Esophagus muscularis mucosa (tissue), 4 donors: ENCODE data around the gene TAC4. TPM values are rescaled to one million over a fixed set of nuclear protein-coding genes. Genes with fewer than 3 reads are reported as not detected.

Experiments used
- DNase-seq: peaks from one replicate; pipeline ENCODE4 v3.0.0-alpha.2; 2017; ENCODE audit errors: extremely low spot score
- H3K27ac ChIP-seq, 4 donors: fragments of 200-600 bp; sonication (generic); replicated peaks in 1 of 4; 1 replicate in 3 of 4; 2 replicates in 1 of 4; pipeline ENCODE4 v1.5.1; 2016 to 2019; ENCODE audit warnings: mild to moderate bottlenecking in 1 of 4
- H3K27me3 ChIP-seq, 4 donors: fragments of 200-600 bp; sonication (generic); one replicate each; pipeline versions ENCODE4 v1.5.1 to v1.6.0; 2016 to 2019
- H3K36me3 ChIP-seq, 4 donors: fragments of 200-600 bp; sonication (generic); one replicate each; pipeline ENCODE4 v1.5.1; 2016 to 2019
- H3K4me1 ChIP-seq, 4 donors: fragments of 200-600 bp; sonication (generic); one replicate each; pipeline ENCODE4 v1.5.1; 2016 to 2019
- H3K4me3 ChIP-seq, 4 donors: fragments of 200-600 bp; sonication (generic); 1 replicate in 2 of 4; 2 replicates in 2 of 4; pipeline ENCODE4 v1.5.1; 2016 to 2019; ENCODE audit warnings: mild to moderate bottlenecking in 4 of 4, moderate library complexity in 1 of 4
- H3K9me3 ChIP-seq, 4 donors: fragments of 200-600 bp; sonication (generic); 1 replicate in 3 of 4; 2 replicates in 1 of 4; pipeline ENCODE4 v1.5.1; 2016 to 2019
- CTCF ChIP-seq, 3 experiments: fragments of 200-600 bp in 2 of 3; fragments of 450-650 bp in 1 of 3; sonication (generic) in 2 of 3; IDR thresholded peaks; one replicate each; pipeline ENCODE4 v1.5.1; 2017 to 2019; ENCODE audit warnings: antibody characterized with exemption in 3 of 3, mild to moderate bottlenecking in 2 of 3, moderate library complexity in 1 of 3
- EP300 ChIP-seq: sonication (generic); formaldehyde crosslinking; IDR thresholded peaks from one replicate; pipeline ENCODE4 v1.6.1; 2017; ENCODE audit warnings: antibody characterized with exemption
- POLR2A ChIP-seq: fragments of 450-650 bp; IDR thresholded peaks from one replicate; pipeline ENCODE4 v1.6.1; 2017; ENCODE audit warnings: antibody characterized with exemption, moderate library complexity, mild to moderate bottlenecking, low read depth
- POLR2AphosphoS5 ChIP-seq, 2 donors: sonication (generic); formaldehyde crosslinking; IDR thresholded peaks; one replicate each; pipeline ENCODE4 v1.6.1; 2017; ENCODE audit warnings: antibody characterized with exemption in 2 of 2
- WGBS: methylation state at CpG from one replicate; pipeline ENCODE4 v1.1.5; 2018; 5-methylcytosine and 5-hydroxymethylcytosine counted together
- intact Hi-C: fragments of 100-400 bp; cut with DNase I; formaldehyde crosslinking; loops from one replicate; pipeline ENCODE4 v1.15.1; 2023
- total RNA-seq, 4 donors: library from RNA; depleted of rRNA; stranded (reverse); fragments of >200 nt; gene quantifications; one replicate each; pipeline versions ENCODE4 v1.1.0 to v1.2.1, GENCODE V29; 2016

Gene TAC4
- total RNA-seq, 4 donors from 2014 or later: not detected

DNA sequence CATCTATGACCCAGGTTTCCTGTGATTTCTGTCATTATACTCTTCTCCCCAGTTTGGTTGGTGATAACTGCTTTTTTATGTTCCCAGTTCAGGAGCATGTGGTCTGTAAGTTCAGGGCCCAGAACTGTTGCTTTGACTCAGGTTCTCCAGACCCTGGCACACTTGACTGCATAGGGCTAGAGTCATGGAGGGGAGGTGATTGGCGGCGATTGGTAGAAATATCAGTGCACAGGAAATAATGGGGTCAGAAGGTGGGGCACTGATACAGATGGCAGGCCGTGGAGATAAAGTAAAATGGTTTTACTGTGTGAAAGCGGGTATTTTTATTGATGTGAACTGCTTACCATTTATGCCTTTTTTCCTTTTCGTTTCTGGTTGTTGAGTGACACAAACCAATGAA is 28.7 kb downstream of the TAC4 start:
- no peaks in the 10 kb centered on the region for H3K9me3 ChIP-seq
- no peaks in the 10 kb centered on the region for H3K27me3 ChIP-seq
- TF ChIP-seq POLR2A (no peak), CTCF (IDR thresholded peaks at IDR 0.05) (no peak), EP300 (no peak), POLR2AphosphoS5 (IDR thresholded peaks at IDR 0.05) (no peak)
- H3K27ac ChIP-seq: peak overlapping the region in 1 of 4 donors; percentile 16
- no peak overlapping the region for H3K4me3 ChIP-seq
- 91% methylated on average over 5 of the region's 5 CpGs for WGBS
- peaks cover 25 to 75% (median 58%) of the 10 kb centered on the region in 4 donors for H3K36me3 ChIP-seq
- intact Hi-C loops: no loop called here
- peaks cover 17 to 85% (median 80%) of the 10 kb centered on the region in 4 donors for H3K4me1 ChIP-seq
- DNase-seq: no peak

DNA sequence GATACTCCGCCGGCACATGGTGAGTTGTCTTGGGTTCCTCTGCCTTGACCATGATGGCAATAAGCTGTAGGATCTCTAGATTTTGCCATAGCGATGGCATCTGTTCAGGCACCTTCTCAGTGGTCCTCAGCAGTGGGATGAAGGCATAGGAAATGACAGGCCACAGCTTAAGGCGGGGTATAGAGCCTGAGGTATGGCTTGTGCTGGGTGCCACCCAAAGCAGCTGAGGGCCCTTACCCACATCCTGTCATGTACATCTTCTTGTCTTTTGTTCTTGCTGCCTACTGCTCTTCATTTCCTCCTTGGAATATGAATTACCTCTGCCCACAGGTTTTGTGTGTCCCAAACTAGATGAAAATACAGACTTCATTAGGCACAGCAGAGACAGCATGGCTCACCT is 29.9 kb downstream of the TAC4 start:
- H3K27me3 ChIP-seq: no peaks in the 10 kb centered on the region
- H3K4me1 ChIP-seq: peaks cover 14 to 81% (median 79%) of the 10 kb centered on the region in 4 donors
- no peak overlapping the region for H3K4me3 ChIP-seq
- H3K9me3 ChIP-seq: no peaks in the 10 kb centered on the region
- WGBS: 95% methylated on average over 4 of the region's 4 CpGs
- no peak for DNase-seq
- intact Hi-C loops: no loop called here
- TF ChIP-seq POLR2A (no peak), POLR2AphosphoS5 (IDR thresholded peaks at IDR 0.05) (no peak), CTCF (IDR thresholded peaks at IDR 0.05) (no peak), EP300 (no peak)
- H3K27ac ChIP-seq: peak overlapping the region in 2 of 4 donors; percentile 32 to 75
- H3K36me3 ChIP-seq: peaks cover 22 to 75% (median 56%) of the 10 kb centered on the region in 4 donors

DNA sequence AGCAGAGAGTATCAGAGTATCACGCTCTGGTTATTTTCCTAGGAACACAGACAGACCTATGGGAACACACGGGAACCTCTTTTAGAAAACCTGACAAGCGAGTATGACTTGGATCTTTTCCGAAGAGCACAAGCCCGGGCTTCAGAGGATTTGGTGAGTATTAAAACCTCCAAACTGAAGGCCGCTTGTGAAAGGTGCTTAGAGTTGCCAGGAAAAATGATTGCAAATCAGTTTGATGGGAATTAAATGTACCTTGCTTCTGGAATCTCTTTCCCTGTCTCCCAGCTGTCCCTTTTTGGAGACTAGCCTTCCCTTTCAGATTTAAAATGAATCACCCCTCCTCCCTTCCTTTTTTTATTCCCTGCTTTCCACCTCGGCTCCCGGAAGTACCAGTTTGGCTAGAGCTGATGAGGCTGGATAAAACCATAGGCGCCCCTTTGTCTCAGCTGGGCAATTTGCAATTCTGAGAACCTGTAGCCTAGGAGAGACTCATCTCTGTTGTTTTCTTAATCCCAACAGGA is 32.0 kb downstream of the TAC4 start:
- Histone ChIP-seq H3K4me1 (peaks cover 14 to 59% (median 57%) of the 10 kb centered on the region in 4 donors), H3K27me3 (no peaks in the 10 kb centered on the region), H3K4me3 (no peak overlapping the region), H3K27ac (peak overlapping the region; percentile 60 to 75 (median 69)), H3K9me3 (no peaks in the 10 kb centered on the region), H3K36me3 (peaks cover 32 to 77% (median 60%) of the 10 kb centered on the region in 4 donors)
- TF ChIP-seq EP300 (no peak), POLR2AphosphoS5 (IDR thresholded peaks at IDR 0.05) (peak; percentile 14 to 30), POLR2A (no peak), CTCF (IDR thresholded peaks at IDR 0.05) (no peak)
- intact Hi-C loops: no loop called here
- WGBS: 39% methylated on average over 9 of the region's 9 CpGs
- DNase-seq: no peak

GRCh38 chr17:49814781-49815529 is 32.9 kb downstream of the TAC4 start:
- peaks cover 11 to 50% (median 48%) of the 10 kb centered on the region in 4 donors for H3K4me1 ChIP-seq
- peak overlapping the region; percentile 60 to 75 (median 69) for H3K27ac ChIP-seq
- no peaks in the 10 kb centered on the region for H3K27me3 ChIP-seq
- WGBS: 65% methylated on average over 4 of the region's 4 CpGs
- peaks cover 36 to 81% (median 68%) of the 10 kb centered on the region in 4 donors for H3K36me3 ChIP-seq
- no peak for DNase-seq
- intact Hi-C loops: no loop called here
- no peak overlapping the region for H3K4me3 ChIP-seq
- H3K9me3 ChIP-seq: no peaks in the 10 kb centered on the region
- TF ChIP-seq POLR2A (no peak), CTCF (IDR thresholded peaks at IDR 0.05) (no peak), POLR2AphosphoS5 (IDR thresholded peaks at IDR 0.05) (no peak), EP300 (no peak)
